Naive thymus-derived CD4-positive, alpha-beta T cell (primary cell): Measurements from ENCODE around the gene AHSA1. TPM values are rescaled to one million over a fixed set of nuclear protein-coding genes. Genes with fewer than 3 reads are reported as not detected.

Experiments used
- ATAC-seq: fragments of 150-1000 bp; cut with Tn5 transposase; 2 replicates; pipeline ENCODE4 v1.10.0; 2021; ENCODE audit warnings: mild to moderate bottlenecking, moderate library complexity
- CTCF ChIA-PET: fragments of 350-600 bp; sonication (Branson Sonifier 250); formaldehyde crosslinking; loops from one replicate; lab custom pipeline; 2021; ENCODE audit warnings: antibody characterized with exemption; lab: Charles Lee
- POLR2A ChIA-PET: fragments of 350-600 bp; sonication (Branson Sonifier 250); formaldehyde crosslinking; loops from one replicate; lab custom pipeline; 2021; ENCODE audit warnings: antibody characterized with exemption, inconsistent platforms; lab: Charles Lee
- DNase-seq, 9 donors: peaks; one replicate each; pipeline versions ENCODE4 v3.0.0 to v3.0.0-alpha.2; 2020 to 2022; ENCODE audit warnings: mixed read lengths in 1 of 9
- H3K27ac ChIP-seq: one replicate; pipeline ENCODE4 v1.7.0; 2013; ENCODE audit warnings: mild to moderate bottlenecking, low read depth, low read length, moderate library complexity
- H3K27me3 ChIP-seq, 2 donors: one replicate each; pipeline ENCODE4 v1.7.0; 2013; ENCODE audit warnings: low read length in 2 of 2, mild to moderate bottlenecking in 2 of 2, moderate library complexity in 2 of 2; ENCODE audit not compliant: control insufficient read depth in 2 of 2, insufficient read depth in 2 of 2
- H3K36me3 ChIP-seq, 3 experiments: 1 replicate in 2 of 3; 2 replicates in 1 of 3; pipeline ENCODE4 v1.7.0; 2013; ENCODE audit warnings: low read length in 3 of 3, mild to moderate bottlenecking in 3 of 3, moderate library complexity in 1 of 3; ENCODE audit not compliant: insufficient read depth in 3 of 3, control insufficient read depth in 2 of 3
- H3K4me1 ChIP-seq, 2 donors: one replicate each; pipeline ENCODE4 v1.7.0; 2013; ENCODE audit warnings: low read length in 2 of 2, mild to moderate bottlenecking in 2 of 2, moderate library complexity in 1 of 2; ENCODE audit not compliant: control insufficient read depth in 2 of 2, insufficient read depth in 2 of 2
- H3K4me3 ChIP-seq: 2 replicates; pipeline ENCODE4 v1.7.0; 2013; ENCODE audit warnings: mild to moderate bottlenecking, low read length
- H3K9me3 ChIP-seq, 3 experiments: 1 replicate in 2 of 3; 2 replicates in 1 of 3; pipeline ENCODE4 v1.7.0; 2013; ENCODE audit warnings: low read length in 3 of 3; ENCODE audit not compliant: control insufficient read depth in 2 of 3
- H3K27ac Mint-ChIP-seq, 9 donors: one replicate each; pipeline ENCODE4 v1.8.0; 2020 to 2022; ENCODE audit warnings: mixed read lengths in 9 of 9, mild to moderate bottlenecking in 8 of 9, moderate library complexity in 5 of 9, inconsistent platforms in 2 of 9
- H3K27me3 Mint-ChIP-seq, 5 donors: one replicate each; pipeline ENCODE4 v1.8.0; 2021 to 2022; ENCODE audit warnings: mixed read lengths in 5 of 5, mild to moderate bottlenecking in 1 of 5
- H3K36me3 Mint-ChIP-seq, 5 donors: one replicate each; pipeline ENCODE4 v1.8.0; 2020 to 2022; ENCODE audit warnings: mixed read lengths in 5 of 5, mild to moderate bottlenecking in 3 of 5, inconsistent platforms in 1 of 5
- H3K4me1 Mint-ChIP-seq, 7 donors: one replicate each; pipeline ENCODE4 v1.8.0; 2020 to 2022; ENCODE audit warnings: mixed read lengths in 7 of 7, mild to moderate bottlenecking in 3 of 7, inconsistent platforms in 1 of 7
- H3K4me3 Mint-ChIP-seq, 10 donors: one replicate each; pipeline ENCODE4 v1.8.0; 2020 to 2022; ENCODE audit warnings: mild to moderate bottlenecking in 10 of 10, mixed read lengths in 10 of 10, moderate library complexity in 6 of 10, inconsistent platforms in 2 of 10
- H3K9me3 Mint-ChIP-seq, 11 donors: one replicate each; pipeline ENCODE4 v1.8.0; 2020 to 2022; ENCODE audit warnings: mixed read lengths in 11 of 11, mild to moderate bottlenecking in 4 of 11, inconsistent platforms in 1 of 11, moderate library complexity in 1 of 11
- intact Hi-C, 2 donors: fragments of 100-400 bp; cut with micrococcal nuclease; formaldehyde crosslinking; loops; one replicate each; pipeline ENCODE4 v1.15.1; 2023
- polyA plus RNA-seq, 2 donors: library from polyadenylated mRNA; unstranded; fragments of 300-500 nt; fragmentation: Illumina TruSeq; gene quantifications; one replicate each; pipeline ENCODE4 v1.2.3, GENCODE V29; 2021
- total RNA-seq, 6 experiments: library from RNA in 5 of 6; stranded (reverse) in 5 of 6; gene quantifications; 1 replicate in 5 of 6; 2 replicates in 1 of 6; pipeline ENCODE4 v1.2.3 and lab custom pipeline; 2021 to 2026

The AHSA1 gene
- total and polyA plus RNA-seq, 7 experiments from 2014 or later = 51.6 to 176 (median 104) TPM

- H3K27ac Mint-ChIP-seq = no peak overlapping the region
- H3K4me1 Mint-ChIP-seq = peaks cover 0 to 3% (median under 1%) of the 10 kb centered on the region in 7 donors
- Histone ChIP-seq H3K9me3 (peaks cover 0 to 4% (median 0%) of the 10 kb centered on the region in 3 experiments), H3K27me3 (peaks cover 0 to 2% of the 10 kb centered on the region in 2 donors), H3K4me3 (no peak overlapping the region), H3K27ac (no peak overlapping the region), H3K36me3 (no peaks in the 10 kb centered on the region), H3K4me1 (peaks cover 0 to 1% of the 10 kb centered on the region in 2 donors)
- H3K36me3 Mint-ChIP-seq = peaks cover 7 to 26% (median 16%) of the 10 kb centered on the region in 5 donors
- intact Hi-C loops = no loop called here
- DNase-seq = no peak
- POLR2A ChIA-PET = no interaction called here
- peaks cover 2 to 28% (median 6%) of the 10 kb centered on the region in 11 donors for H3K9me3 Mint-ChIP-seq
- H3K4me3 Mint-ChIP-seq = no peak overlapping the region
- CTCF ChIA-PET = no interaction called here
- H3K27me3 Mint-ChIP-seq = peaks cover 15 to 21% (median 17%) of the 10 kb centered on the region in 5 donors
- no peak for ATAC-seq
Measured at GRCh38 chr14:77503138-77503537, 45.2 kb downstream of the AHSA1 start.

GRCh38 chr14:77505031-77505430, 47.1 kb downstream of the AHSA1 start:
- Mint-ChIP-seq H3K36me3 (peaks cover 10 to 39% (median 32%) of the 10 kb centered on the region in 5 donors), H3K4me3 (no peak overlapping the region), H3K9me3 (peaks cover 2 to 28% (median 6%) of the 10 kb centered on the region in 11 donors), H3K4me1 (peaks cover 0 to 3% (median 0%) of the 10 kb centered on the region in 7 donors), H3K27me3 (peaks cover 5 to 11% (median 6%) of the 10 kb centered on the region in 5 donors), H3K27ac (no peak overlapping the region)
- ChIA-PET POLR2A (no interaction called here), CTCF (no interaction called here)
- no peaks in the 10 kb centered on the region for H3K27me3 ChIP-seq
- intact Hi-C loops = no loop called here
- H3K36me3 ChIP-seq = peaks cover 0 to 5% (median 0%) of the 10 kb centered on the region in 3 experiments
- no peaks in the 10 kb centered on the region for H3K4me1 ChIP-seq
- DNase-seq (no peak), ATAC-seq (no peak)
- H3K27ac ChIP-seq = no peak overlapping the region
- peaks cover 0 to 4% (median 0%) of the 10 kb centered on the region in 3 experiments for H3K9me3 ChIP-seq
- no peak overlapping the region for H3K4me3 ChIP-seq

- H3K9me3 Mint-ChIP-seq = peaks cover 2 to 28% (median 6%) of the 10 kb centered on the region in 11 donors
- H3K36me3 ChIP-seq = peaks cover 5 to 24% (median 8%) of the 10 kb centered on the region in 3 experiments
- no peak overlapping the region for H3K27ac Mint-ChIP-seq
- H3K27me3 Mint-ChIP-seq = no peaks in the 10 kb centered on the region
- no peaks in the 10 kb centered on the region for H3K27me3 ChIP-seq
- ChIA-PET POLR2A (no interaction called here), CTCF (no interaction called here)
- no peaks in the 10 kb centered on the region for H3K4me1 ChIP-seq
- ATAC-seq (no peak), DNase-seq (no peak)
- no peak overlapping the region for H3K4me3 ChIP-seq
- H3K4me3 Mint-ChIP-seq = no peak overlapping the region
- no peaks in the 10 kb centered on the region for H3K4me1 Mint-ChIP-seq
- H3K36me3 Mint-ChIP-seq = peaks cover 21 to 58% (median 56%) of the 10 kb centered on the region in 5 donors
- intact Hi-C loops = no loop called here
- H3K27ac ChIP-seq = no peak overlapping the region
- peaks cover 0 to 4% (median 0%) of the 10 kb centered on the region in 3 experiments for H3K9me3 ChIP-seq
Measured at GRCh38 chr14:77507762-77508161, 49.9 kb downstream of the AHSA1 start.

GRCh38 chr14:77508249-77508648, 50.4 kb downstream of the AHSA1 start:
- Histone ChIP-seq H3K4me1 (no peaks in the 10 kb centered on the region), H3K27me3 (no peaks in the 10 kb centered on the region), H3K4me3 (no peak overlapping the region), H3K36me3 (peaks cover 5 to 24% (median 8%) of the 10 kb centered on the region in 3 experiments), H3K9me3 (peaks cover 0 to 4% (median 0%) of the 10 kb centered on the region in 3 experiments), H3K27ac (no peak overlapping the region)
- POLR2A ChIA-PET = interaction anchor here (0.5 kb wide), 1 partner anchor 933 kb away, joined by 4 read pairs; no protein-coding TSS in a partner anchor
- Mint-ChIP-seq H3K4me3 (no peak overlapping the region), H3K36me3 (peaks cover 21 to 60% (median 54%) of the 10 kb centered on the region in 5 donors), H3K27ac (peak overlapping the region in 1 of 9 donors; percentile 1), H3K27me3 (no peaks in the 10 kb centered on the region), H3K4me1 (no peaks in the 10 kb centered on the region), H3K9me3 (peaks cover 1 to 23% (median 4%) of the 10 kb centered on the region in 11 donors)
- ATAC-seq = no peak
- no peak for DNase-seq
- CTCF ChIA-PET = no interaction called here
- intact Hi-C loops = no loop called here

- H3K27me3 Mint-ChIP-seq = no peaks in the 10 kb centered on the region
- Histone ChIP-seq H3K27ac (no peak overlapping the region), H3K9me3 (peaks cover 0 to 4% (median 0%) of the 10 kb centered on the region in 3 experiments), H3K27me3 (no peaks in the 10 kb centered on the region), H3K4me1 (no peaks in the 10 kb centered on the region), H3K36me3 (peaks cover 5 to 24% (median 8%) of the 10 kb centered on the region in 3 experiments), H3K4me3 (no peak overlapping the region)
- no peak for DNase-seq
- H3K36me3 Mint-ChIP-seq = peaks cover 21 to 62% (median 52%) of the 10 kb centered on the region in 5 donors
- no peak overlapping the region for H3K27ac Mint-ChIP-seq
- POLR2A ChIA-PET = no interaction called here
- CTCF ChIA-PET = no interaction called here
- intact Hi-C loops = no loop called here
- H3K4me3 Mint-ChIP-seq = no peak overlapping the region
- H3K9me3 Mint-ChIP-seq = peaks cover 0 to 17% (median 3%) of the 10 kb centered on the region in 11 donors
- no peaks in the 10 kb centered on the region for H3K4me1 Mint-ChIP-seq
- no peak for ATAC-seq
Measured at GRCh38 chr14:77508876-77509275, 51.0 kb downstream of the AHSA1 start.

GRCh38 chr14:77509366-77509765, 51.5 kb downstream of the AHSA1 start:
- H3K4me3 Mint-ChIP-seq = no peak overlapping the region
- ChIA-PET CTCF (no interaction called here), POLR2A (no interaction called here)
- Histone ChIP-seq H3K4me1 (no peaks in the 10 kb centered on the region), H3K4me3 (no peak overlapping the region), H3K27me3 (no peaks in the 10 kb centered on the region), H3K9me3 (no peaks in the 10 kb centered on the region), H3K36me3 (peaks cover 5 to 24% (median 8%) of the 10 kb centered on the region in 3 experiments), H3K27ac (no peak overlapping the region)
- H3K9me3 Mint-ChIP-seq = peaks cover 0 to 12% (median 3%) of the 10 kb centered on the region in 11 donors
- H3K36me3 Mint-ChIP-seq = peaks cover 21 to 64% (median 52%) of the 10 kb centered on the region in 5 donors
- no peak overlapping the region for H3K27ac Mint-ChIP-seq
- H3K27me3 Mint-ChIP-seq = no peaks in the 10 kb centered on the region
- intact Hi-C loops = no loop called here
- DNase-seq (no peak), ATAC-seq (no peak)
- H3K4me1 Mint-ChIP-seq = no peaks in the 10 kb centered on the region
